Caki2 (cell line): Measurements from ENCODE around the gene PPM1E. TPM values are rescaled to one million over a fixed set of nuclear protein-coding genes. Genes with fewer than 3 reads are reported as not detected.

Experiments used
- total RNA-seq: library from RNA; depleted of rRNA; stranded (reverse); fragments of >200 nt; shearing (Covaris generic); gene quantifications from 2 replicates; pipeline ENCODE4 v1.2.3, GENCODE V29; 2014; ENCODE audit warnings: low replicate concordance; rRNA removed

Gene PPM1E
- total RNA-seq, 1 experiment from 2014 or later: 0.24 TPM

Other genes starting within 250 kb of the PPM1E start
- gene MTMR4, start 241.2 kb upstream of the PPM1E start, total RNA-seq: 13.4 and 25.7 TPM in 2 replicates
- not detected in 2 replicates for gene TEX14, start 63.8 kb upstream of the PPM1E start, total RNA-seq
- 74.1 and 101 TPM in 2 replicates for gene RAD51C, start 63.3 kb upstream of the PPM1E start, total RNA-seq